DND-41 (cell line): ENCODE results near the gene POLE3.

ENCODE experiments used
- EZH2 ChIP-seq: IDR thresholded peaks from 3 replicates; pipeline ENCODE4 v1.6.1; 2012; ENCODE audit warnings: borderline replicate concordance, low read depth, mild to moderate bottlenecking, moderate library complexity, low read length, inconsistent platforms; ENCODE audit not compliant: severe bottlenecking
- TF ChIP-seq, protein P1 (sequence below): IDR thresholded peaks from 2 replicates; pipeline ENCODE4 v1.5.1; 2012; ENCODE audit warnings: borderline replicate concordance, low read length, moderate library complexity, mild to moderate bottlenecking; ENCODE audit not compliant: poor library complexity, severe bottlenecking; ENCODE audit errors: extremely low read depth

DNA sequence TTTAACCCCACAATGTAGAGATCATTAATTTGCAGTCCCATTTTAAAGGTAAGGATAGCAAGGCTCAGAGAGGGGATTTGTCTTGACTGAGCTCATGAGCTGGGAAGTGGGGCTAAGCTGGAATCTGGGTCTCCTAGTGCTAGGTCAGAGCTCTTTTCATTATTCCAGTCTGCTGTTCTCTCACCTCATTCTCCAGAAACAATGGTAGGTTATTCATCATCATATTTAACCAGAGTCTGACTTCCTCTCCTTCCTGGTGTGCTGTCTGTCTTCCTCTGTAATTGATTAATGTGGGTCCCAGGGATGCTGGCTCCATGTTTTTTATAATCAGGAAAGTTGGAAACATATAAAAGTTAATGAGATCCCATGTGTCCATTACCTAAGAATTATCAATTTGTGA lies 20.7 kb upstream of the POLE3 start:
- TF ChIP-seq, protein P1, sequence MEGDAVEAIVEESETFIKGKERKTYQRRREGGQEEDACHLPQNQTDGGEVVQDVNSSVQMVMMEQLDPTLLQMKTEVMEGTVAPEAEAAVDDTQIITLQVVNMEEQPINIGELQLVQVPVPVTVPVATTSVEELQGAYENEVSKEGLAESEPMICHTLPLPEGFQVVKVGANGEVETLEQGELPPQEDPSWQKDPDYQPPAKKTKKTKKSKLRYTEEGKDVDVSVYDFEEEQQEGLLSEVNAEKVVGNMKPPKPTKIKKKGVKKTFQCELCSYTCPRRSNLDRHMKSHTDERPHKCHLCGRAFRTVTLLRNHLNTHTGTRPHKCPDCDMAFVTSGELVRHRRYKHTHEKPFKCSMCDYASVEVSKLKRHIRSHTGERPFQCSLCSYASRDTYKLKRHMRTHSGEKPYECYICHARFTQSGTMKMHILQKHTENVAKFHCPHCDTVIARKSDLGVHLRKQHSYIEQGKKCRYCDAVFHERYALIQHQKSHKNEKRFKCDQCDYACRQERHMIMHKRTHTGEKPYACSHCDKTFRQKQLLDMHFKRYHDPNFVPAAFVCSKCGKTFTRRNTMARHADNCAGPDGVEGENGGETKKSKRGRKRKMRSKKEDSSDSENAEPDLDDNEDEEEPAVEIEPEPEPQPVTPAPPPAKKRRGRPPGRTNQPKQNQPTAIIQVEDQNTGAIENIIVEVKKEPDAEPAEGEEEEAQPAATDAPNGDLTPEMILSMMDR = no peak
- TF ChIP-seq EZH2 = no peak
